Bronchial epithelial cell (primary cell): ENCODE results near the gene TTC6. TPM values are rescaled to one million over a fixed set of nuclear protein-coding genes. Genes with fewer than 3 reads are reported as not detected.

Experiments used
- DNase-seq: peaks from one replicate; pipeline ENCODE4 v3.0.0-alpha.2; 2010; ENCODE audit warnings: low read depth
- FAIRE-seq: peaks from 2 replicates; lab custom pipeline; 2011; peaks lifted over from hg19 to GRCh38; lab: Jason Lieb, UNC
- H3K27me3 ChIP-seq: 2 replicates; pipeline ENCODE4 v1.5.1; 2011; ENCODE audit warnings: low read length; ENCODE audit not compliant: control insufficient read depth, insufficient read depth
- H3K36me3 ChIP-seq: 2 replicates; pipeline ENCODE4 v1.5.1; 2011; ENCODE audit warnings: low read length; ENCODE audit not compliant: control insufficient read depth, insufficient read depth
- H3K4me3 ChIP-seq: 2 replicates; pipeline ENCODE4 v1.5.1; 2011; ENCODE audit warnings: mild to moderate bottlenecking, low read depth, low read length, control low read depth
- CTCF ChIP-seq: IDR thresholded peaks from 2 replicates; pipeline ENCODE4 v1.5.1; 2011; ENCODE audit warnings: mild to moderate bottlenecking, moderate library complexity, low read length, control low read depth, inconsistent platforms; ENCODE audit not compliant: insufficient read depth, severe bottlenecking
- total RNA-seq: library from RNA; depleted of rRNA; stranded (reverse); fragments of >200 nt; gene quantifications from 2 replicates; pipeline ENCODE4 v1.2.1, GENCODE V29; 2014

The TTC6 gene
- total RNA-seq, 1 donor from 2014 or later = 0.53 TPM

GRCh38 chr14:37623426-37623951 lies 28.1 kb downstream of the TTC6 start:
- no peak for FAIRE-seq
- peak; percentile 98 for DNase-seq
- H3K4me3 ChIP-seq = no peak overlapping the region
- no peak for TF ChIP-seq CTCF
- no peaks in the 10 kb centered on the region for H3K36me3 ChIP-seq
- H3K27me3 ChIP-seq = no peaks in the 10 kb centered on the region

GRCh38 chr14:37623971-37624370 lies 28.5 kb downstream of the TTC6 start:
- Histone ChIP-seq H3K27me3 (no peaks in the 10 kb centered on the region), H3K4me3 (no peak overlapping the region), H3K36me3 (no peaks in the 10 kb centered on the region)
- DNase-seq (peak; percentile 95), FAIRE-seq (no peak)
- no peak for TF ChIP-seq CTCF

GRCh38 chr14:37625597-37626595 lies 30.5 kb downstream of the TTC6 start:
- no peaks in the 10 kb centered on the region for H3K36me3 ChIP-seq
- no peak for FAIRE-seq
- peak; percentile 18 for DNase-seq
- no peak for TF ChIP-seq CTCF
- H3K4me3 ChIP-seq = no peak overlapping the region
- H3K27me3 ChIP-seq = no peaks in the 10 kb centered on the region

- FAIRE-seq (no peak), DNase-seq (no peak)
These were observed 41.9 kb downstream of the TTC6 start for GRCh38 chr14:37637341-37637740.

GRCh38 chr14:37638599-37638998 lies 43.2 kb downstream of the TTC6 start:
- Histone ChIP-seq H3K4me3 (no peak overlapping the region), H3K27me3 (no peaks in the 10 kb centered on the region), H3K36me3 (no peaks in the 10 kb centered on the region)
- DNase-seq (no peak), FAIRE-seq (no peak)
- TF ChIP-seq CTCF = no peak

More at GRCh38 chr14:37637341-37637740, 41.9 kb downstream of the TTC6 start:
- no peak overlapping the region for H3K4me3 ChIP-seq
- no peak for TF ChIP-seq CTCF
- no peaks in the 10 kb centered on the region for H3K36me3 ChIP-seq
- H3K27me3 ChIP-seq = no peaks in the 10 kb centered on the region
